SJSA1 (cell line): Measurements from ENCODE around the gene HRK. TPM values are rescaled to one million over a fixed set of nuclear protein-coding genes. Genes with fewer than 3 reads are reported as not detected.

Experiments
- DNase-seq, 2 experiments: peaks; one replicate each; pipeline ENCODE4 v3.0.0-alpha.2; 2015 to 2020; ENCODE audit warnings: low spot score in 2 of 2, low read depth in 1 of 2
- H3K27ac ChIP-seq: fragments of 250-450 bp; sonication (Bioruptor Pico); 2 replicates; pipeline ENCODE4 v1.5.1; 2020; ENCODE audit warnings: mild to moderate bottlenecking, moderate library complexity
- H3K27me3 ChIP-seq: fragments of 250-450 bp; sonication (Bioruptor Pico); replicated peaks from 2 replicates; pipeline ENCODE4 v1.5.1; 2020; ENCODE audit warnings: mild to moderate bottlenecking, moderate library complexity
- H3K36me3 ChIP-seq: fragments of 250-450 bp; sonication (Bioruptor Pico); 2 replicates; pipeline ENCODE4 v1.5.1; 2020; ENCODE audit warnings: mild to moderate bottlenecking
- H3K4me1 ChIP-seq: fragments of 250-450 bp; sonication (Bioruptor Pico); replicated peaks from 2 replicates; pipeline ENCODE4 v1.6.1; 2021; ENCODE audit warnings: mild to moderate bottlenecking
- H3K4me3 ChIP-seq: fragments of 250-450 bp; sonication (Bioruptor Pico); 2 replicates; pipeline ENCODE4 v1.5.1; 2020; ENCODE audit warnings: mild to moderate bottlenecking
- H3K9me3 ChIP-seq: fragments of 250-450 bp; sonication (Bioruptor Pico); replicated peaks from 2 replicates; pipeline ENCODE4 v1.5.1; 2020; ENCODE audit warnings: mild to moderate bottlenecking
- total RNA-seq: library from RNA; depleted of rRNA; stranded (reverse); fragments of >200 nt; shearing (Covaris generic); gene quantifications from 2 replicates; pipeline ENCODE4 v1.2.3, GENCODE V29; 2014

HRK gene
- total RNA-seq, 1 experiment from 2014 or later: not detected

GRCh38 chr12:116874324-116874995, 6.8 kb downstream of the HRK start:
- Histone ChIP-seq H3K4me1 (no peaks in the 10 kb centered on the region), H3K27ac (no peak overlapping the region)
- DNase-seq: no peak

GRCh38 chr12:116870306-116870705, 10.9 kb downstream of the HRK start:
- no peaks in the 10 kb centered on the region for H3K4me1 ChIP-seq
- no peaks in the 10 kb centered on the region for H3K36me3 ChIP-seq
- no peak overlapping the region for H3K4me3 ChIP-seq
- H3K9me3 ChIP-seq: no peaks in the 10 kb centered on the region
- H3K27ac ChIP-seq: no peak overlapping the region
- peaks cover 6% of the 10 kb centered on the region; the same call in 1 of the 2 replicates for H3K27me3 ChIP-seq
- no peak for DNase-seq

More at GRCh38 chr12:116874324-116874995, 6.8 kb downstream of the HRK start:
- no peak overlapping the region for H3K4me3 ChIP-seq
- no peaks in the 10 kb centered on the region for H3K9me3 ChIP-seq
- H3K27me3 ChIP-seq: peaks cover 34% of the 10 kb centered on the region
- no peaks in the 10 kb centered on the region for H3K36me3 ChIP-seq

- H3K27me3 ChIP-seq: no peaks in the 10 kb centered on the region
- H3K36me3 ChIP-seq: no peaks in the 10 kb centered on the region
- no peaks in the 10 kb centered on the region for H3K9me3 ChIP-seq
- no peak overlapping the region for H3K4me3 ChIP-seq
- no peaks in the 10 kb centered on the region for H3K4me1 ChIP-seq
- H3K27ac ChIP-seq: no peak overlapping the region
- no peak for DNase-seq
Measured at GRCh38 chr12:116867523-116867922, 13.7 kb downstream of the HRK start.

- Histone ChIP-seq H3K4me1 (0 out of 2 replicates have a peak, but pooled peaks cover 4% of the 10 kb centered on the region), H3K9me3 (no peaks in the 10 kb centered on the region), H3K27me3 (no peaks in the 10 kb centered on the region), H3K36me3 (no peaks in the 10 kb centered on the region), H3K27ac (no peak overlapping the region), H3K4me3 (no peak overlapping the region)
- DNase-seq: no peak
Measured at GRCh38 chr12:116864371-116865160, 16.7 kb downstream of the HRK start.

DNA sequence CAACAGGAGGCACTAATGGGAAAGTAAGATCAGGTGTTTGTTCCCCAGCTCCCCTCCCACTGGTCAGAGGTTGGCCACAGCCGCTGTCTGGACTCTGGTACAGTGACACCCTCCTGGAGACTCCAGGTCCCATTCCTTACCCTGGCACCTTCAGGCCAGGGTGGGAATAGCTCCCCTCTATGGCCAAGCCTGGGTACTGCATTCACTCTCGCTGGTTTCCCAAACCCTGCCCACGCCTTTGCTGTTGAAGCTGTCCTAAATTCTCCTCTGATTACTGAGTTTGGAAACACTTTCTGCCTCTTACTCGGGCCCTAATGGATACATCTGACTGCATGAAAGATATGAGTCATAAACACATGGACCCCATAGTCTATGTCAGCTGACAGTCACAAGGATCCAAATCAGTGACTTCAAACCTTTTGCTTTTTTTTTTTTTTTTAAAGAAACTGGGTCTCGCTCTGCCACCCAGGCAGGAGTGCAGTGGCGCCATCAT, 17.9 kb downstream of the HRK start:
- H3K27me3 ChIP-seq: no peaks in the 10 kb centered on the region; the same call in 1 of the 2 replicates
- DNase-seq: no peak
- H3K4me3 ChIP-seq: no peak overlapping the region
- H3K27ac ChIP-seq: no peak overlapping the region
- H3K9me3 ChIP-seq: no peaks in the 10 kb centered on the region
- H3K4me1 ChIP-seq: 0 out of 2 replicates have a peak, but pooled peaks cover 4% of the 10 kb centered on the region
- H3K36me3 ChIP-seq: no peaks in the 10 kb centered on the region

- 0 out of 2 replicates have a peak, but pooled peaks cover 4% of the 10 kb centered on the region for H3K4me1 ChIP-seq
- no peaks in the 10 kb centered on the region; the same call in 1 of the 2 replicates for H3K27me3 ChIP-seq
- no peaks in the 10 kb centered on the region for H3K36me3 ChIP-seq
- H3K9me3 ChIP-seq: no peaks in the 10 kb centered on the region
- no peak overlapping the region for H3K27ac ChIP-seq
- no peak for DNase-seq
- H3K4me3 ChIP-seq: no peak overlapping the region
Measured at GRCh38 chr12:116862167-116862566, 19.1 kb downstream of the HRK start.

GRCh38 chr12:116861320-116861719, 19.9 kb downstream of the HRK start:
- no peak for DNase-seq
- Histone ChIP-seq H3K27me3 (no peaks in the 10 kb centered on the region; the same call in 1 of the 2 replicates), H3K27ac (no peak overlapping the region), H3K9me3 (no peaks in the 10 kb centered on the region), H3K4me3 (no peak overlapping the region), H3K36me3 (no peaks in the 10 kb centered on the region), H3K4me1 (0 out of 2 replicates have a peak, but pooled peaks cover 4% of the 10 kb centered on the region)

GRCh38 chr12:116860263-116860662, 21.0 kb downstream of the HRK start:
- Histone ChIP-seq H3K9me3 (no peaks in the 10 kb centered on the region), H3K4me1 (0 out of 2 replicates have a peak, but pooled peaks cover 4% of the 10 kb centered on the region), H3K36me3 (no peaks in the 10 kb centered on the region), H3K27ac (no peak overlapping the region), H3K4me3 (no peak overlapping the region; the same call in 1 of the 2 replicates), H3K27me3 (no peaks in the 10 kb centered on the region; the same call in 1 of the 2 replicates)
- no peak for DNase-seq

GRCh38 chr12:116859079-116859478, 22.2 kb downstream of the HRK start:
- no peak overlapping the region for H3K27ac ChIP-seq
- no peaks in the 10 kb centered on the region; the same call in 1 of the 2 replicates for H3K27me3 ChIP-seq
- 0 out of 2 replicates have a peak, but pooled peaks cover 4% of the 10 kb centered on the region for H3K4me1 ChIP-seq
- H3K9me3 ChIP-seq: no peaks in the 10 kb centered on the region
- H3K36me3 ChIP-seq: no peaks in the 10 kb centered on the region
- no peak for DNase-seq
- H3K4me3 ChIP-seq: no peak overlapping the region

DNA sequence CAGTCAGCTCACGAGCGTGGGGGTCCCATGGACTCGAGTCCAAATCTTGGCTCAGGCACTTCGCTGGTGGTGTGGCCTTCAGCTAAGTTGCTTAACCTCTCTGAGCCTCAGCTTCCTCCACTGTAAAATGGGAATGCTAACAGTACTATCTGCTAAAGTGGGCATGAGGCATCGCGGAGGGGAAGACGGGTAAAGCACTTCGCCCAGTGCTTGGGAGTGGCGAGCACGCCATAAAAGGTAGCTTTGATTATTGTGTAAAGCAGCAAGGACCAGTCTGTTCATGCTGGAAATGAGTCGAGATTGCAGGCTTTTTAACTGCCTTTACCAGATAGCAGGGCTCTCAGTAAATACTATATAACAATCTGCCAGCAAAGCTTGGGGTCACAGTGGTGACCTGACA, 24.5 kb downstream of the HRK start:
- no peak for DNase-seq
- Histone ChIP-seq H3K9me3 (no peaks in the 10 kb centered on the region), H3K27me3 (no peaks in the 10 kb centered on the region; the same call in 1 of the 2 replicates)

DNA sequence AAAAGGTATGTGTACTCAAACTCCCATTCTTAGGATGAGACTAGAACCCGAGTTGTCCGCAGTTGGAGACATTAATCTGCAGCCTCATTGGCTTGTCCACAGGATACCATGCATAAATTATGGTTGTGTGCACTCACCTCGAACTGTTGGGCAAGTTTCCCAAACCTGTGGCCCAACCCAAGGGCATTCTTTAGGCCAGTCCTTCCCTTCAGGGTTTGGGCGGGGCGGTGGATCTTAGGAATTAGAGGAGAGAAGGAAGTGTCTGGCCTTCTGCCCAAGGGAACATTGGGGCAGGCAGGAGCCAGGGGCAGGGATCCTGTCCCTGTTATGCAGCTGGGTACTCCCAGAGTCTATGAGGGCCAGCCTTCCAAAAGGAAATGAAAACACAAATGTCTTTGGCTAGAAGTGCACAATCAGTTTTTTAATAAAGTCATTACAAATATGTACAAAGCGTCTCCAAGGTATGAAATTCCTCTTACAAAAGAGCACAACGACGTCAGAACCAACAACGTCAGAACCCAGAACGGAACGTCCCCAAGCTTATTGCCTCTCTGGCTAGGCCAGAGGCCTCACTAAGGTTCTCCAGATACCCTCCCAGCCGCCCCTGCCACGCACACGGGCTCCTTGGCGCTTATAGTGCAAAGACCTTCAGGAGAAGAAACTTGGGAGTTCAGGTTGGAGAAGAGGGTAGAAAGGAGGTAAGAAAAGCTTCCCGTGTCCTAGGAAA, 25.3 kb downstream of the HRK start:
- no peaks in the 10 kb centered on the region; the same call in 1 of the 2 replicates for H3K27me3 ChIP-seq
- no peak overlapping the region for H3K27ac ChIP-seq
- no peak for DNase-seq
- H3K4me3 ChIP-seq: no peak overlapping the region
- 0 out of 2 replicates have a peak, but pooled peaks cover 4% of the 10 kb centered on the region for H3K4me1 ChIP-seq
- H3K9me3 ChIP-seq: no peaks in the 10 kb centered on the region
- H3K36me3 ChIP-seq: no peaks in the 10 kb centered on the region

More for the DNA sequence above, 24.5 kb downstream of the HRK start:
- Histone ChIP-seq H3K36me3 (no peaks in the 10 kb centered on the region), H3K4me3 (no peak overlapping the region), H3K27ac (no peak overlapping the region), H3K4me1 (0 out of 2 replicates have a peak, but pooled peaks cover 4% of the 10 kb centered on the region)

DNA sequence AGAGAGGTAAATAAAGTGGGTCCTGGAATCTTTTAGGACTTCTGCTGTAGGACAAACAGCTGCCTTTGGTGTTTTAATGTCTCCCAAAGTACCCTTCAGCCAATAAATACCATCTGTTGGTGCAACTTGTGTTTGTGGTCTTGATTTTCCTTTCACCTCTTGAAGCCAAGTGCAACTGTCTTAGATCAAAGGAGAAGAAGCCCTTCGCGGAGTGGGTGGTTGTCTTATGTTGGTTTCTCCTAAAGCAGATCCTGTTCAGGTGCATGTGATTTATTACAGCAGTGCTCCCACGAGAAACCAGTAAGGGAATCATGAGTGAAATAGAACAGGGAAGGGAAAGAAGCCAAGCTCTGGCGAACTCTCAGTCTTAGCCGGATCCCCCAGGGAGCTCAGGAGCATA, 27.7 kb downstream of the HRK start:
- Histone ChIP-seq H3K27ac (no peak overlapping the region), H3K36me3 (no peaks in the 10 kb centered on the region), H3K27me3 (no peaks in the 10 kb centered on the region; the same call in 1 of the 2 replicates), H3K4me3 (no peak overlapping the region), H3K9me3 (no peaks in the 10 kb centered on the region), H3K4me1 (no peaks in the 10 kb centered on the region)
- DNase-seq: no peak

DNA sequence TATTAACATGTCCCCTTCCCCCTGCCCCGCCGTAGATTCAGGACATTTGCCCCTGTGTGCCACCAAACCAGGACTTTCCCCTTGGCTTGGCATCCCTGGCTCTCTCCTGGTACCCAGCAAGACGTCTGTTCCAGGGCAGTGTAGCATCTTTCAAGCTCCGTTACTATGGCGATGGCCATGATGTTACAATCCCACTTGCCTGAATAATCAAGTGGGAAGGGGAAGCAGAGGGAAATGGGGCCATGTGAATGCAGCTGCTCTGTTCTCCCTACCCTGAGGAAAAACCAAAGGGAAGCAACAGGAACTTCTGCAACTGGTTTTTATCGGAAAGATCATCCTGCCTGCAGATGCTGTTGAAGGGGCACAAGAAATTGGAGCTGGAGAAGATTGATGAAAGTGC, 28.9 kb downstream of the HRK start:
- no peaks in the 10 kb centered on the region; the same call in 1 of the 2 replicates for H3K27me3 ChIP-seq
- H3K36me3 ChIP-seq: no peaks in the 10 kb centered on the region
- H3K4me3 ChIP-seq: no peak overlapping the region
- no peaks in the 10 kb centered on the region for H3K4me1 ChIP-seq
- H3K27ac ChIP-seq: no peak overlapping the region
- H3K9me3 ChIP-seq: no peaks in the 10 kb centered on the region
- no peak for DNase-seq
